GM12878 (cell line): ENCODE results near the gene ZBTB22. TPM values are rescaled to one million over a fixed set of nuclear protein-coding genes. Genes with fewer than 3 reads are reported as not detected.

ENCODE experiments used
- ATAC-seq: fragments of 200-7000 bp; cut with Tn5 transposase; 3 replicates; pipeline ENCODE4 v1.9.1; 2020; ENCODE audit warnings: mild to moderate bottlenecking, moderate library complexity
- BruUV-seq: library from RNA; stranded (reverse); fragments of 400-500 nt; replicated peaks from 2 replicates; lab custom pipeline; 2021; lab: Mats Ljungman, UMichigan
- CTCF ChIA-PET: fragments of 300-600 bp; sonication (Branson Sonifier 250); formaldehyde crosslinking; extraction: SDS; loops from one replicate; lab custom pipeline; 2021; ENCODE audit warnings: inconsistent platforms; lab: Yijun Ruan, JAX
- POLR2A ChIA-PET: fragments of 350-600 bp; formaldehyde crosslinking; extraction: SDS; loops from one replicate; lab custom pipeline; 2021; ENCODE audit warnings: inconsistent platforms; lab: Charles Lee
- RAD21 ChIA-PET: fragments of 300-600 bp; sonication (Branson Sonifier 250); formaldehyde crosslinking; loops from one replicate; lab custom pipeline; 2023; ENCODE audit warnings: antibody characterized with exemption; ENCODE audit not compliant: unreplicated experiment; lab: Charles Lee
- SMC1A ChIA-PET: fragments of 300-600 bp; sonication (Branson Sonifier 250); formaldehyde crosslinking; loops from one replicate; lab custom pipeline; 2023; ENCODE audit not compliant: unreplicated experiment, uncharacterized antibody; lab: Charles Lee
- DNase-seq: peaks from one replicate; pipeline ENCODE4 v3.0.0-alpha.2; 2011; ENCODE audit warnings: low read depth, low spot score
- FAIRE-seq: peaks from 3 replicates; lab custom pipeline; 2011; peaks lifted over from hg19 to GRCh38; lab: Jason Lieb, UNC
- H2AFZ ChIP-seq: 2 replicates; pipeline ENCODE4 v1.6.0; 2011; ENCODE audit warnings: low read depth, low read length, control low read depth; ENCODE audit not compliant: control insufficient read depth
- H3K27ac ChIP-seq: 2 replicates; pipeline ENCODE4 v1.5.1; 2011; ENCODE audit warnings: control low read depth; ENCODE audit not compliant: control insufficient read depth, insufficient read depth
- H3K27me3 ChIP-seq, 2 experiments: replicated peaks in 1 of 2; 2 replicates each; pipeline versions ENCODE4 v1.6.0 to v1.6.1; 2011; ENCODE audit warnings: low read length in 1 of 2; ENCODE audit not compliant: control insufficient read depth in 2 of 2, insufficient read depth in 2 of 2
- H3K36me3 ChIP-seq, 2 experiments: 2 replicates each; pipeline ENCODE4 v1.5.1; 2011; ENCODE audit warnings: low read length in 1 of 2; ENCODE audit not compliant: control insufficient read depth in 2 of 2, insufficient read depth in 2 of 2
- H3K4me1 ChIP-seq: 2 replicates; pipeline ENCODE4 v1.6.1; 2011; ENCODE audit warnings: mild to moderate bottlenecking, low read length, moderate library complexity, mixed read lengths; ENCODE audit not compliant: control insufficient read depth, insufficient read depth
- H3K4me2 ChIP-seq: 2 replicates; pipeline ENCODE4 v1.6.0; 2011; ENCODE audit warnings: control low read depth; ENCODE audit not compliant: control insufficient read depth, insufficient read depth
- H3K4me3 ChIP-seq: fragments of 200-600 bp; sonication (generic); 2 replicates; pipeline ENCODE4 v1.5.1; 2016
- H3K79me2 ChIP-seq: 2 replicates; pipeline ENCODE4 v1.6.0; 2011; ENCODE audit warnings: low read length; ENCODE audit not compliant: control insufficient read depth, insufficient read depth
- H3K9ac ChIP-seq: 2 replicates; pipeline ENCODE4 v1.8.0; 2011; ENCODE audit warnings: low read length, control low read depth, mixed read lengths; ENCODE audit not compliant: control insufficient read depth, insufficient read depth
- H3K9me3 ChIP-seq: replicated peaks from 3 replicates; pipeline ENCODE4 v1.5.1; 2011; ENCODE audit warnings: mild to moderate bottlenecking, low read length; ENCODE audit not compliant: control insufficient read depth, insufficient read depth
- H4K20me1 ChIP-seq: 2 replicates; pipeline ENCODE4 v1.6.0; 2011; ENCODE audit not compliant: control insufficient read depth, insufficient read depth
- BACH1 ChIP-seq: fragments of 450-650 bp; IDR thresholded peaks from 2 replicates; pipeline ENCODE4 v1.6.1; 2017; ENCODE audit warnings: mild to moderate bottlenecking, borderline replicate concordance
- BMI1 ChIP-seq: fragments of 450-650 bp; IDR thresholded peaks from 2 replicates; pipeline ENCODE4 v1.6.1; 2016; ENCODE audit warnings: mild to moderate bottlenecking, moderate library complexity, borderline replicate concordance
- CBX5 ChIP-seq: sonication (generic); IDR thresholded peaks from 2 replicates; pipeline ENCODE4 v1.6.1; 2016; ENCODE audit warnings: low read depth, moderate library complexity, mild to moderate bottlenecking, inconsistent platforms
- NR2C2 ChIP-seq: IDR thresholded peaks from 2 replicates; pipeline ENCODE4 v1.6.1; 2011; ENCODE audit warnings: borderline replicate concordance, low read depth; ENCODE audit not compliant: control insufficient read depth, insufficient read length
- NRF1 ChIP-seq: conservative IDR thresholded peaks from 2 replicates; pipeline ENCODE4 v1.6.1; 2011; ENCODE audit warnings: mild to moderate bottlenecking, low read depth, low read length, improper control_type of control experiment
- PAX8 ChIP-seq: fragments of 450-650 bp; IDR thresholded peaks from 2 replicates; pipeline ENCODE4 v1.6.1; 2017; ENCODE audit warnings: mild to moderate bottlenecking, moderate library complexity
- RCOR1 ChIP-seq: conservative IDR thresholded peaks from 2 replicates; pipeline ENCODE4 v1.6.1; 2012; ENCODE audit warnings: low read depth, low read length, improper control_type of control experiment
- RELA ChIP-seq: fragments of 450-650 bp; IDR thresholded peaks from 2 replicates; pipeline ENCODE4 v1.8.0; 2014; ENCODE audit warnings: borderline replicate concordance; ENCODE audit not compliant: partially characterized antibody
- RELB ChIP-seq: fragments of 450-650 bp; IDR thresholded peaks from 2 replicates; pipeline ENCODE4 v1.6.1; 2017; ENCODE audit warnings: low read depth, mild to moderate bottlenecking, moderate library complexity
- SP1 ChIP-seq: IDR thresholded peaks from one replicate; pipeline ENCODE4 v1.6.1; 2011; ENCODE audit warnings: low read depth, low read length
- SRF ChIP-seq, 2 experiments: IDR thresholded peaks; 2 replicates each; pipeline ENCODE4 v1.6.1; 2011; ENCODE audit warnings: low read depth in 2 of 2, low read length in 2 of 2, mild to moderate bottlenecking in 1 of 2, moderate library complexity in 1 of 2
- TARDBP ChIP-seq: IDR thresholded peaks from 2 replicates; pipeline ENCODE4 v1.6.1; 2016; ENCODE audit warnings: borderline replicate concordance
- WRNIP1 ChIP-seq: IDR thresholded peaks from 2 replicates; pipeline ENCODE4 v1.6.1; 2011; ENCODE audit warnings: low read depth, low read length, improper control_type of control experiment, borderline replicate concordance
- YY1 ChIP-seq: IDR thresholded peaks from 2 replicates; pipeline ENCODE4 v1.6.1; 2011; ENCODE audit warnings: low read depth, mild to moderate bottlenecking, low read length
- ZBTB4 ChIP-seq: fragments of 450-650 bp; formaldehyde crosslinking; IDR thresholded peaks from 2 replicates; pipeline ENCODE4 v1.4.0; 2022; ENCODE audit warnings: mild to moderate bottlenecking, moderate library complexity
- ZNF384 ChIP-seq: IDR thresholded peaks from 2 replicates; pipeline ENCODE4 v1.6.1; 2012; ENCODE audit warnings: low read depth, mild to moderate bottlenecking, low read length, improper control_type of control experiment, borderline replicate concordance
- WGBS: methylation state at CpG from one replicate; pipeline ENCODE4 v1.1.6; 2016; ENCODE audit warnings: low lambda C conversion rate; ENCODE audit not compliant: insufficient replicate concordance, insufficient coverage; ENCODE audit errors: missing lambda C conversion rate; 5-methylcytosine and 5-hydroxymethylcytosine counted together
- in situ Hi-C: fragments of 300-500 bp; cut with MboI; formaldehyde crosslinking; loops from 9 replicates; pipeline ENCODE4 v1.14.3; 2018; ENCODE audit warnings: mixed read lengths
- intact Hi-C: fragments of 100-400 bp; cut with micrococcal nuclease; formaldehyde crosslinking; loops from one replicate; pipeline ENCODE4 v1.14.2; 2022; ENCODE audit not compliant: unreplicated experiment
- polyA plus RNA-seq, 11 experiments: library from polyadenylated mRNA; depleted of rRNA in 4 of 11; unstranded in 6 of 11; stranded (reverse) in 5 of 11; fragments of >200 nt; fragmentation: Nextera tagmentation in 4 of 11; fragmentation: Illumina TruSeq in 1 of 11; extraction: Ambion mirVana in 4 of 11; extraction: Trizol in 1 of 11; gene quantifications; 1 replicate in 1 of 11; 2 replicates in 10 of 11; pipeline versions ENCODE4 v1.2.1 to v1.2.3, GENCODE V29; 2011 to 2016; ENCODE audit warnings: inconsistent platforms in 2 of 11, missing spikeins in 2 of 11, low read depth in 1 of 11
- total RNA-seq, 4 experiments: library from RNA; depleted of rRNA in 3 of 4; stranded (reverse); fragments of >200 nt in 3 of 4; fragmentation: Illumina TruSeq in 1 of 4; extraction: Trizol in 1 of 4; gene quantifications; 2 replicates each; pipeline versions ENCODE4 v1.2.1 to v1.2.3, GENCODE V29; 2013 to 2021
- TF ChIP-seq, protein P1 (sequence below): IDR thresholded peaks from 2 replicates; pipeline ENCODE4 v1.6.1; 2011; ENCODE audit warnings: low read depth, low read length, improper control_type of control experiment, borderline replicate concordance

ZBTB22 gene
- total and polyA plus RNA-seq, 10 of the 15 experiments (the other 5 are each of a cell fraction or from before 2014, with no cell fraction given), result 0.11 to 9.9 (median 4.8) TPM

DNA sequence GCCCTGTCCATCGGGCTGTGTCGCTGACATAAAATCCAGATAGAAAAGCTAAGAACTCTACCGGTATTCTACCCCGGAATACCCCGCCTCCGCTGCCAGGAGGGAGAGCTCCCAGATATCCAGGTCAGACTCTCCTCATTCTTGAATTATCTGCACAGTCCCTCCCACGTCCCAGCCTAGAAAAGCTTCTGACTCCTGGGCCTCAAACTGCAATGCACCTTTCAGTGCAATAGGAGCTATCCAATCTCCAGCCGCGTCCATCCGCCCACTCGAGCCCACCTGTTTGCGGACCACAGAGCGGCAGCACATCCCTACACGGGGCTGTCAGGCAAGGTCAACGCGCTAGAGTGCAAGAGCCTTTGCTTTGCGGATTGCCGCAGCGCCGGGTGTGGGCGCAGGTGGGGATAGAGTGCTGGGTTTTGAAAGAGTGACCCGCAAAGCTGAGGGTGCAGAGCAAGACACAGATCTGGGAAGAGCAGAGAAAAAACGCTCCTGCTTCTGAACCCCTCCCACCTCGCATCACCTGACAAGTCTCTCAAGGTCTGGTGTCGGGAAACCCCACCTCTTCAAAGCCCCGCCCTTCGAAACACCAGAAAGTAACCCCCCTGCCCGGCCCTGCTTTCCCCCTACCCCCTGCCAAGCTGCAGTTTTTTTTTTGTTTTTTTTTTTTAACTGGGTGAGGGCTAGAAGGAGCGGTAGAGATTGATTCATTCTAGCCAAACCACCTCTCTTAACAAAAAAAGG is 5.0 kb downstream of the ZBTB22 start:
- BruUV-seq, result no TSS peak
- intact Hi-C loops (no loop called here), in situ Hi-C loops (no loop called here)
- Histone ChIP-seq H3K27ac (peak overlapping the region; percentile 96), H3K4me2 (peak overlapping the region; percentile 77), H3K9me3 (no peaks in the 10 kb centered on the region), H2AFZ (no peak overlapping the region), H3K79me2 (peaks cover 61% of the 10 kb centered on the region), H3K4me1 (peaks cover 20% of the 10 kb centered on the region), H3K9ac (peak overlapping the region; percentile 97), H3K27me3 (no peaks in the 10 kb centered on the region), H4K20me1 (no peaks in the 10 kb centered on the region), H3K36me3 (peaks cover 0 to 4% of the 10 kb centered on the region in 2 experiments; a peak in 2 of 4 replicates), H3K4me3 (peak overlapping the region; percentile 99)
- POLR2A ChIA-PET, result interaction anchor here (0.5 to 4.5 kb wide), 15 partner anchors 9 to 267 kb away, joined by 3 to 41 read pairs (median 4); partner anchors contain the start of genes B3GALT4, CUTA, PFDN6 and RGL2
- RAD21 ChIA-PET, result interaction anchor here (0.8 to 2.1 kb wide), 9 partner anchors 8 to 35 kb away, joined by 3 to 7 read pairs (median 3); partner anchors contain the start of genes B3GALT4, PFDN6 and WDR46
- CTCF ChIA-PET, result interaction anchor here (1.0 to 4.7 kb wide), 8 partner anchors 12 to 119 kb away, joined by 3 to 30 read pairs (median 4); partner anchors contain the start of genes B3GALT4, KIFC1 and RGL2
- FAIRE-seq, result peak; percentile 80
- peak; percentile 60 for ATAC-seq
- 1% methylated on average over 29 of the region's 29 CpGs for WGBS
- SMC1A ChIA-PET, result interaction anchor here (0.7 to 2.1 kb wide), 6 partner anchors 11 to 128 kb away, joined by 3 to 7 read pairs (median 4); partner anchors contain the start of genes PFDN6 and WDR46
- no peak for DNase-seq
- TF ChIP-seq ZBTB4 (no peak), CBX5 (no peak), RCOR1 (no peak), BMI1 (no peak), YY1 (no peak), NRF1 (no peak), SRF (IDR thresholded peaks at IDR 0.05; ENCODE audit: low read depth in 2 of 2, low read length in 2 of 2) (no peak), NR2C2 (no peak), BACH1 (0 out of 2 replicates have a peak, but pooled peaks have one; percentile 33), TARDBP (no peak), RELB (peak; percentile 33; the same call in 1 of the 2 replicates), PAX8 (no peak), SP1 (no peak), WRNIP1 (no peak), RELA (no peak), ZNF384 (peak; percentile 82)
- TF ChIP-seq, protein P1, sequence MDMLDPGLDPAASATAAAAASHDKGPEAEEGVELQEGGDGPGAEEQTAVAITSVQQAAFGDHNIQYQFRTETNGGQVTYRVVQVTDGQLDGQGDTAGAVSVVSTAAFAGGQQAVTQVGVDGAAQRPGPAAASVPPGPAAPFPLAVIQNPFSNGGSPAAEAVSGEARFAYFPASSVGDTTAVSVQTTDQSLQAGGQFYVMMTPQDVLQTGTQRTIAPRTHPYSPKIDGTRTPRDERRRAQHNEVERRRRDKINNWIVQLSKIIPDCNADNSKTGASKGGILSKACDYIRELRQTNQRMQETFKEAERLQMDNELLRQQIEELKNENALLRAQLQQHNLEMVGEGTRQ, result peak; percentile 54
